Measurements from ENCODE around the gene TOR1A. TPM values are rescaled to one million over a fixed set of nuclear protein-coding genes. Genes with fewer than 3 reads are reported as not detected.
A peak's percentile ranks its signal among the peaks of the same experiment; 100 is the strongest.

Gene TOR1A
- total and polyA plus RNA-seq, 11 donors: 10.5 to 27.3 (median 15.7) TPM

DNA sequence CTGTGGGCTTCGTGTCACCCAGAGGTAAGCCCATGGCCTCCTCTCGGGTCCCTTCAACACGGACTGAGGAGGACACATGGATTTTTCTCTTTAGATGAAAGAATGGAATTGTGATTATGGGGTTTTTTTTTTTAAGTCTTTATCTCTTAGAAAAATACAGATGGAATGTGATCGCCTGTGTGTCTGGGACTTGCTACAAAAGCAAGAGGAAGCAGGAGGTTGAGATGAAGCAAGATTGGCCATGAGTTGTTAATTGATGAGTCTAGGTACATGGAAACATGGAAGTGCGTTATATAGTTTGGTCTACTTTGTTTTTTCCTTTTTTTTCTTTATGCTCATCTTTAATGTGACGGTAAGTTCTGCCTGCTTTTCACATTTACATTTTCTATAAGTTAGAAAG lies 26.0 kb upstream of the TOR1A start:
- 74 to 77% (median 76%) methylated on average over 6 of the region's 6 CpGs for WGBS, 4 donors
- DNase-seq: no peak
- ATAC-seq: no peak
- no peaks in the 10 kb centered on the region for H3K27me3 ChIP-seq
- no peaks in the 10 kb centered on the region for H3K9me3 ChIP-seq
- peak overlapping the region in 1 of 12 donors; percentile 55 for H3K27ac ChIP-seq
- TF ChIP-seq POLR2A (IDR thresholded peaks at IDR 0.05): no peak
- TF ChIP-seq, protein P1, sequence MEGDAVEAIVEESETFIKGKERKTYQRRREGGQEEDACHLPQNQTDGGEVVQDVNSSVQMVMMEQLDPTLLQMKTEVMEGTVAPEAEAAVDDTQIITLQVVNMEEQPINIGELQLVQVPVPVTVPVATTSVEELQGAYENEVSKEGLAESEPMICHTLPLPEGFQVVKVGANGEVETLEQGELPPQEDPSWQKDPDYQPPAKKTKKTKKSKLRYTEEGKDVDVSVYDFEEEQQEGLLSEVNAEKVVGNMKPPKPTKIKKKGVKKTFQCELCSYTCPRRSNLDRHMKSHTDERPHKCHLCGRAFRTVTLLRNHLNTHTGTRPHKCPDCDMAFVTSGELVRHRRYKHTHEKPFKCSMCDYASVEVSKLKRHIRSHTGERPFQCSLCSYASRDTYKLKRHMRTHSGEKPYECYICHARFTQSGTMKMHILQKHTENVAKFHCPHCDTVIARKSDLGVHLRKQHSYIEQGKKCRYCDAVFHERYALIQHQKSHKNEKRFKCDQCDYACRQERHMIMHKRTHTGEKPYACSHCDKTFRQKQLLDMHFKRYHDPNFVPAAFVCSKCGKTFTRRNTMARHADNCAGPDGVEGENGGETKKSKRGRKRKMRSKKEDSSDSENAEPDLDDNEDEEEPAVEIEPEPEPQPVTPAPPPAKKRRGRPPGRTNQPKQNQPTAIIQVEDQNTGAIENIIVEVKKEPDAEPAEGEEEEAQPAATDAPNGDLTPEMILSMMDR (IDR thresholded peaks at IDR 0.05): no peak
- intact Hi-C loops (cut with DNase I): no loop called here
- H3K36me3 ChIP-seq: peaks cover 0 to 53% (median 49%) of the 10 kb centered on the region in 9 donors
- H3K4me1 ChIP-seq: peaks cover 0 to 6% (median 0%) of the 10 kb centered on the region in 12 donors
- no peak overlapping the region for H3K4me3 ChIP-seq

DNA sequence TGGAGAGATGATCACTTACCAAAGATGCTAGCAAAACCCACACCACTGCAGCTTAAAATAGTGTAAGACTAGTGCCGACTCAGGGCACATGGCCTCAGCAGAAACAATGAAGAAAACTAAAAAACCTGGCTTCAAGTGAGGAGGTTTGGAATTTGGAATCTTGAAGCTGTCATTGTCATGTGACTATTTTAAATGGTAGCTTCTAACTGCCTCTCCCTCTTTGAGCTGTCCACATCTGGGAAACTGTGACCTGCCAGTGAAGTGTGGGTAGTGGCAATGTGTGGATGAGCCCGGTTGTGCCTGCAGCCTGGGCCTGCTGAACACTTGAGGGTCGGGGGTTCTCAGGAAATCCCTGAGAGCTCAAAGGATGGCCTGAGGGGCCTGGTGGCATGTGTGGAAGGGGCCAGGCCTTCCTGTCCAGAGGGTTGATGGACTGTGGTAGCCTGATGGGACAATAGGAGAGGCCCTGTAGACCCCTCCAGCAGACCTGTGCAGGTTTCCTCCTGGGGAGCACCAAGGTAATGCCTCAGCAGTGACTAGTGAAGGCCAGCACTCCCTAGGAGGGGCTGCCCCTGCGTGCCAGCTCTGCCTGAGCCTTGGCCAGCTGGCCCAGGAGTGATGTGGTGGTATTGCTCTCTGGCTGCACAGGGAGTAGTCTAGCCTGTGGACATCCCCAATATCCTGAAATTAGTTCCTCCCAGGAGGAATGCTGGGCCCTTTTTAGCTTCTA lies 24.9 kb upstream of the TOR1A start:
- Histone ChIP-seq H3K4me3 (no peak overlapping the region), H3K9me3 (no peaks in the 10 kb centered on the region), H3K4me1 (peaks cover 0 to 6% (median 0%) of the 10 kb centered on the region in 12 donors), H3K36me3 (peaks cover 0 to 45% (median 39%) of the 10 kb centered on the region in 9 donors), H3K27me3 (no peaks in the 10 kb centered on the region), H3K27ac (no peak overlapping the region)
- ATAC-seq: peak in 1 of 4 donors; percentile 18
- intact Hi-C loops (cut with DNase I): no loop called here
- 63 to 92% (median 79%) methylated on average over 3 to 4 of the region's 4 CpGs for WGBS, 4 donors
- no peak for DNase-seq
- TF ChIP-seq POLR2A (IDR thresholded peaks at IDR 0.05): no peak
- TF ChIP-seq, protein P1 (IDR thresholded peaks at IDR 0.05): no peak

DNA sequence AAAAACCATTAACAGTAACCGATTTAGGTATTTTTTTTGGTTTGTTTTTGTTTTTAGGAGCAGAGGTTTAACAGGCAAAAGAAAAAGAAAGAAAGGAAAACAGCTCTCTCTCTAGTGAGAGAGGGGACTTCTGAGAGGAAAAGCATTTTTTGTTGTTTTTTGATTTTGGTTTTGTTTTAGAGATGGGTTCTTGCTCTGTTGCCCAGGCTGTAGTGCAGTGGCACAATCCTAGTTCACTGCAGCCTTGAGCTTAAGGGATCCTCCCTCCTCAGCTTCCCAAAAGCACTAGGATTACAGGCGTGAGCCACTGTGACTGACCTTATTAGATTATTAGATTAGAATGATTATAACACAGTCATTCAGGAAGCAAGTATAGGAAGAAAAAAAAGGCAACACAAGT lies 21.4 kb upstream of the TOR1A start:
- peaks cover 0 to 14% (median 10%) of the 10 kb centered on the region in 9 donors for H3K36me3 ChIP-seq
- H3K27me3 ChIP-seq: no peaks in the 10 kb centered on the region
- DNase-seq (no peak), ATAC-seq (no peak)
- no peaks in the 10 kb centered on the region for H3K9me3 ChIP-seq
- WGBS, 4 donors: 56 to 76% (median 69%) methylated on average over 2 of the region's 2 CpGs
- no peak for TF ChIP-seq POLR2A (IDR thresholded peaks at IDR 0.05)
- TF ChIP-seq, protein P1 (IDR thresholded peaks at IDR 0.05): no peak
- peak overlapping the region in 1 of 12 donors; percentile 42 for H3K27ac ChIP-seq
- H3K4me1 ChIP-seq: peaks cover 0 to 6% (median 0%) of the 10 kb centered on the region in 12 donors
- intact Hi-C loops (cut with DNase I): no loop called here
- no peak overlapping the region for H3K4me3 ChIP-seq

DNA sequence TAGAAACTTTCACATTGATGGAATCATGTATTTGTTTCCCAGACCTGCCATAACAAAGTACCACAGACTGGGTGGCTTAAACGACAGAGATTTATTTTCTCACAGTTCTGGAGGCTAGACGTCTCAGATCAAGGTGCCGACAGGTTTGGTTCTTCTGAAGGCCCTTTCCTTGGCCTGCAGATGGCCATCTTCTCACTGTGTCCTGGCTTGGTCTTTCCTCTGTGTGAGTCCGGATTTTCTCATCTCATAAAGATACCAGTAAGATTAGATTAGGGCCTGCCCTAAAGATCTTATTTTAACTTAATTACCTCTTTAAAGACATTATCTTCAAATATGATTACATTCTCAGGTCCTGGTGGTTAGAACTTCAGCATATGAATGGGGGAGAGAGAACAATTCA lies 17.1 kb upstream of the TOR1A start:
- TF ChIP-seq, protein P1 (IDR thresholded peaks at IDR 0.05): no peak
- TF ChIP-seq POLR2A (IDR thresholded peaks at IDR 0.05): no peak
- peaks cover 0 to 6% (median 0%) of the 10 kb centered on the region in 9 donors for H3K36me3 ChIP-seq
- no peak overlapping the region for H3K27ac ChIP-seq
- ATAC-seq (no peak), DNase-seq (no peak)
- no peaks in the 10 kb centered on the region for H3K9me3 ChIP-seq
- no peaks in the 10 kb centered on the region for H3K27me3 ChIP-seq
- intact Hi-C loops (cut with DNase I): no loop called here
- WGBS, 4 donors: 63 to 69% (median 67%) methylated on average over 4 of the region's 4 CpGs
- no peak overlapping the region for H3K4me3 ChIP-seq
- H3K4me1 ChIP-seq: peaks cover 0 to 31% (median 7%) of the 10 kb centered on the region in 12 donors
